ENCODE data around the gene SMAD1.
"Not testable (repeated sequence)": the region's sequence is repeated elsewhere in the genome, so short reads cannot be mapped to it uniquely, and the experiment has no call there.

- TF ChIP-seq USF2 (CRISPR knock-in tag; IDR thresholded peaks at IDR 0.05); ELF4 (CRISPR knock-in tag; IDR thresholded peaks at IDR 0.05; ENCODE audit: low read depth); MAX (CRISPR knock-in tag; IDR thresholded peaks at IDR 0.05); ZNF532 (CRISPR knock-in tag; IDR thresholded peaks at IDR 0.05; ENCODE audit: borderline replicate concordance); CTCF (IDR thresholded peaks at IDR 0.05); TP53 (CRISPR knock-in tag; IDR thresholded peaks at IDR 0.05); SP1 (CRISPR knock-in tag; conservative IDR thresholded peaks at IDR 0.05): not testable (repeated sequence)
These were observed 107.7 kb downstream of the SMAD1 start for GRCh38 chr4:145589381-145589780.
